K562 (cell line): ENCODE measurements around the gene CCDC70. TPM values are rescaled to one million over a fixed set of nuclear protein-coding genes. Genes with fewer than 3 reads are reported as not detected.

Experiments
- ATAC-seq: fragments of 200-7000 bp; cut with Tn5 transposase; 3 replicates; pipeline ENCODE4 v1.9.1; 2020; ENCODE audit warnings: moderate library complexity
- BruUV-seq: library from RNA; stranded (reverse); fragments of 400-500 nt; replicated peaks from 2 replicates; lab custom pipeline; 2021; lab: Mats Ljungman, UMichigan
- CTCF ChIA-PET: fragments of 300-600 bp; formaldehyde crosslinking; extraction: SDS; loops from one replicate; lab custom pipeline; 2021; ENCODE audit warnings: low intra/inter-chr PET ratio; lab: Yijun Ruan, JAX
- POLR2A ChIA-PET: fragments of 300-600, 350-650 bp; sonication (Branson Sonifier 250); formaldehyde crosslinking; extraction: SDS; loops from one replicate; lab custom pipeline; 2021; ENCODE audit warnings: antibody characterized with exemption, inconsistent platforms; lab: Yijun Ruan, JAX
- DNase-seq, 4 experiments: peaks; one replicate each; pipeline versions ENCODE4 v3.0.0 to v3.0.0-alpha.2; 2011 to 2018; ENCODE audit warnings: low spot score in 3 of 4, mixed read lengths in 3 of 4; ENCODE audit errors: extremely low read depth in 1 of 4
- FAIRE-seq: peaks from 2 replicates; lab custom pipeline; 2011; peaks lifted over from hg19 to GRCh38; lab: Jason Lieb, UNC
- H2AFZ ChIP-seq: 2 replicates; pipeline ENCODE4 v1.6.0; 2011; ENCODE audit warnings: low read depth, low read length, control low read depth, inconsistent platforms
- H3K27ac ChIP-seq: fragments of 200-600 bp; 3 replicates; pipeline ENCODE4 v1.8.0; 2011; ENCODE audit warnings: low read depth, mild to moderate bottlenecking, control low read depth, inconsistent platforms, low read length, moderate library complexity, mixed read lengths; ENCODE audit errors: extremely low read depth
- H3K27me3 ChIP-seq, 2 experiments: fragments of 300-600 bp in 1 of 2; 2 replicates in 1 of 2; 3 replicates in 1 of 2; pipeline versions ENCODE4 v1.6.0 to v1.8.0; 2011; ENCODE audit warnings: inconsistent platforms in 2 of 2, low read length in 2 of 2, mild to moderate bottlenecking in 1 of 2, mixed read lengths in 1 of 2, moderate library complexity in 1 of 2; ENCODE audit not compliant: control insufficient read depth in 2 of 2, insufficient read depth in 2 of 2
- H3K36me3 ChIP-seq: fragments of 300-600 bp; 3 replicates; pipeline ENCODE4 v1.8.0; 2011; ENCODE audit warnings: mild to moderate bottlenecking, low read length, inconsistent platforms; ENCODE audit not compliant: control insufficient read depth, insufficient read depth
- H3K4me1 ChIP-seq, 2 experiments: fragments of 200-600 bp in 1 of 2; replicated peaks in 1 of 2; 2 replicates in 1 of 2; 3 replicates in 1 of 2; pipeline versions ENCODE4 v1.5.1 to v1.8.0; 2011; ENCODE audit warnings: inconsistent platforms in 2 of 2, low read length in 2 of 2, mild to moderate bottlenecking in 1 of 2, mixed read lengths in 1 of 2, moderate library complexity in 1 of 2; ENCODE audit not compliant: control insufficient read depth in 2 of 2, insufficient read depth in 2 of 2
- H3K4me2 ChIP-seq: 2 replicates; pipeline ENCODE4 v1.6.1; 2011; ENCODE audit warnings: low read length, control low read depth, inconsistent platforms, mixed read lengths; ENCODE audit not compliant: insufficient read depth
- H3K4me3 ChIP-seq: fragments of 200-600 bp; sonication (generic), shearing (Covaris generic); 2 replicates; pipeline ENCODE4 v1.5.1; 2016; ENCODE audit warnings: control low read depth, inconsistent platforms
- H3K79me2 ChIP-seq: fragments of 200-600 bp; 3 replicates; pipeline ENCODE4 v1.8.0; 2011; ENCODE audit warnings: low read length, inconsistent platforms; ENCODE audit not compliant: control insufficient read depth, insufficient read depth
- H3K9ac ChIP-seq, 2 experiments: 2 replicates each; pipeline versions ENCODE4 v1.6.0 to v1.6.1; 2011; ENCODE audit warnings: low read depth in 2 of 2, low read length in 2 of 2, control low read depth in 1 of 2, inconsistent platforms in 1 of 2, mild to moderate bottlenecking in 1 of 2, mixed read lengths in 1 of 2; ENCODE audit not compliant: insufficient read depth in 1 of 2
- H3K9me1 ChIP-seq: one replicate; pipeline ENCODE4 v1.6.0; 2011; ENCODE audit warnings: inconsistent platforms, mild to moderate bottlenecking, low read length, moderate library complexity; ENCODE audit not compliant: control insufficient read depth, insufficient read depth
- H3K9me3 ChIP-seq: replicated peaks from 2 replicates; pipeline ENCODE4 v1.5.1; 2011; ENCODE audit warnings: low read depth, low read length, inconsistent platforms; ENCODE audit not compliant: control insufficient read depth, insufficient read depth
- H4K20me1 ChIP-seq: replicated peaks from 2 replicates; pipeline ENCODE4 v1.6.1; 2011; ENCODE audit warnings: low read length, inconsistent platforms, mixed read lengths; ENCODE audit not compliant: control insufficient read depth, insufficient read depth
- CREBBP ChIP-seq: IDR thresholded peaks from one replicate; pipeline ENCODE4 v1.6.1; 2012; ENCODE audit warnings: low read depth, mild to moderate bottlenecking, control low read depth, inconsistent platforms, low read length
- CTCF ChIP-seq, 3 experiments: IDR thresholded peaks in 2 of 3; conservative IDR thresholded peaks in 1 of 3; 2 replicates each; pipeline ENCODE4 v1.5.1; 2011 to 2012; ENCODE audit warnings: low read length in 3 of 3, mild to moderate bottlenecking in 3 of 3, control low read depth in 2 of 3, improper control_type of control experiment in 1 of 3, inconsistent platforms in 1 of 3, low read depth in 1 of 3, mixed read lengths in 1 of 3, moderate library complexity in 1 of 3; ENCODE audit not compliant: insufficient read depth in 2 of 3
- NR2C1 ChIP-seq, 2 experiments: fragments of 450-650 bp; IDR thresholded peaks; 2 replicates each; pipeline ENCODE4 v1.6.1; 2017; ENCODE audit warnings: mild to moderate bottlenecking in 2 of 2, antibody characterized with exemption in 1 of 2, inconsistent platforms in 1 of 2, missing compliant biosample characterization in 1 of 2, missing genetic modification characterization in 1 of 2
- SMC3 ChIP-seq: conservative IDR thresholded peaks from 2 replicates; pipeline ENCODE4 v1.6.1; 2011; ENCODE audit warnings: low read depth, low read length, improper control_type of control experiment; ENCODE audit not compliant: insufficient read depth
- SREBF2 ChIP-seq: sonication (generic); formaldehyde crosslinking; IDR thresholded peaks from 2 replicates; pipeline ENCODE4 v1.4.0; 2020; ENCODE audit warnings: mild to moderate bottlenecking, missing genetic modification reagents
- TEAD1 ChIP-seq, 2 experiments: fragments of 450-650 bp in 1 of 2; sonication (generic) in 1 of 2; formaldehyde crosslinking; IDR thresholded peaks; 2 replicates each; pipeline versions ENCODE4 v1.4.0 to v1.8.0; 2020 to 2022; ENCODE audit warnings: mild to moderate bottlenecking in 2 of 2, missing genetic modification reagents in 1 of 2
- ZBTB33 ChIP-seq: sonication (generic); formaldehyde crosslinking; IDR thresholded peaks from 2 replicates; pipeline ENCODE4 v1.8.1; 2023; ENCODE audit warnings: mild to moderate bottlenecking, missing genetic modification reagents
- WGBS: fragments of 100-300 bp; shearing (Covaris generic); methylation state at CpG from one replicate; pipeline ENCODE4 v1.1.6; 2016; ENCODE audit warnings: low coverage, mixed read lengths; ENCODE audit not compliant: insufficient coverage; ENCODE audit errors: missing lambda C conversion rate; 5-methylcytosine and 5-hydroxymethylcytosine counted together
- in situ Hi-C: fragments of 300-500 bp; cut with MboI; formaldehyde crosslinking; loops from 4 replicates; pipeline ENCODE4 v1.15.0; 2018; ENCODE audit warnings: inconsistent platforms, mixed read lengths
- intact Hi-C: fragments of 100-400 bp; cut with micrococcal nuclease; formaldehyde crosslinking; loops from 2 replicates; pipeline ENCODE4 v1.14.2; 2022
- polyA plus RNA-seq, 8 experiments: library from polyadenylated mRNA; depleted of rRNA in 4 of 8; stranded (reverse) in 5 of 8; unstranded in 3 of 8; fragments of >200 nt; fragmentation: Nextera tagmentation in 2 of 8; fragmentation: Illumina TruSeq in 1 of 8; extraction: Ambion mirVana in 2 of 8; extraction: Trizol in 1 of 8; gene quantifications; 2 replicates each; pipeline versions ENCODE4 v1.2.1 to v1.2.3, GENCODE V29; 2011 to 2014; ENCODE audit warnings: inconsistent platforms in 1 of 8, missing spikeins in 1 of 8
- total RNA-seq, 7 experiments: library from RNA; depleted of rRNA in 6 of 7; stranded (reverse); fragments of >200 nt in 6 of 7; fragmentation: Illumina TruSeq in 2 of 7; extraction: Trizol in 2 of 7; gene quantifications; 2 replicates each; pipeline versions ENCODE4 v1.2.1 to v1.2.3, GENCODE V29; 2011 to 2021; ENCODE audit warnings: low replicate concordance in 1 of 7

Gene CCDC70
- total and polyA plus RNA-seq, 9 of the 15 experiments (the other 6 are each of a cell fraction or from before 2014, with no cell fraction given): not detected

DNA sequence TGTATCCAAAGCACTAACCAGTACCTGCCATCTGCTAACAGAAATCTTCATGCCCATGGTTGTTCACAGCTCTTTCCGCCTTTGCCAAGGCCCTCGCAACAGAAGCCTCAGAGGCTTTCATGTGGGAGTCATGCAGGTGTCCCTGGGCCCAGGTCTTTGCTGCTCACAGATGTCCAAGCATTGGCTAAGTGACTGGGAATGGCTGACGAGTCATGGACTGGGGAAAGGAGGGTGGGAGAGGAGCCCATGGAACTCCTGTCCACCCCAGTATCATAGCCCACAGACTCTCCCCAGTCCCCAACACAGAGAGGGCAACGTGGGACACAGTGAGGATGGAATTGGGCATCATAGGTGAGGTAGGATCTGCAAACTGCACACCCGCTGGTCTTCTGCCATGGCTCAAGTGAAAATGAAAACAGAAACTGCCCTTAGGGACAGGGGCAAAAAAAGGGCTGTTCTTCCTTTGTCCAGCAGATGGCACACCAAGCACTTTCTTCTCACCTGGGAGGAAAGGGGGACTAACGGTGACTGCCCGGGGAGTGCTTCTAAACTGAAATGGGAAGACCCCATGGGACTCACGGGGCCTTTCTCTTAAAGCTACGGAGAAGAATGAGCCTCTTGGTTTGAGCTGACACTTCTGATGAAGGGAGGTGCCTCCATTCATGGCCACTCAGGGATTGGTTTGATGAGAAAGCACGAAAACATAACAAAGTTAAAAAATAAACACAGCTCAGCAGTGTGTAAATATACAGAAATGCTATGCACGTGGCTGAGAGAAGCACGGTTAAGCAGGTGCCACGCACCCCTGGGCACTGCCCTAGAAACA, 46.7 kb upstream of the CCDC70 start (continued):
- TF ChIP-seq NR2C1 (IDR thresholded peaks at IDR 0.05) (no peak), NR2C1 (tag; IDR thresholded peaks at IDR 0.05) (no peak), TEAD1 (CRISPR knock-in tag; IDR thresholded peaks at IDR 0.05) (0 out of 4 replicates have a peak, but pooled peaks of 1 of the 2 experiments have one; percentile 36), CTCF (IDR thresholded peaks at IDR 0.05 in 2 of 3, conservative IDR thresholded peaks at IDR 0.05 in 1 of 3; ENCODE audit: insufficient read depth in 2 of 3, low read depth in 1 of 3, low read length in 3 of 3) (peak; percentile 67 to 80 (median 77)), SMC3 (peak; percentile 59), CREBBP (no peak)

GRCh38 chr13:51815848-51816247, 45.9 kb upstream of the CCDC70 start:
- no peak overlapping the region for H3K4me2 ChIP-seq
- peak; percentile 49 for ATAC-seq
- intact Hi-C loops: loop anchor here (1.0 to 2.0 kb wide), 3 partner anchors 33 to 385 kb away; no protein-coding TSS in a partner anchor

More at GRCh38 chr13:51815848-51816247, 45.9 kb upstream of the CCDC70 start:
- Histone ChIP-seq H4K20me1 (no peaks in the 10 kb centered on the region; the same call in 1 of the 2 replicates), H3K9ac (no peak overlapping the region), H2AFZ (no peak overlapping the region), H3K36me3 (no peaks in the 10 kb centered on the region), H3K4me1 (peaks cover 6 to 16% of the 10 kb centered on the region in 2 experiments; a peak in 4 of 5 replicates), H3K27me3 (peaks cover 0 to 26% of the 10 kb centered on the region in 2 experiments; a peak in 4 of 5 replicates), H3K9me3 (no peaks in the 10 kb centered on the region), H3K9me1 (no peaks in the 10 kb centered on the region), H3K27ac (no peak overlapping the region), H3K79me2 (no peaks in the 10 kb centered on the region), H3K4me3 (no peak overlapping the region)
- ChIA-PET POLR2A (interaction anchor here (1.0 kb wide), 1 partner anchor 312 kb away, joined by 3 read pairs; no protein-coding TSS in a partner anchor), CTCF (interaction anchor here (1.3 kb wide), 1 partner anchor 313 kb away, joined by 4 read pairs; the partner anchor contains the start of gene NEK5)
- TF ChIP-seq SREBF2 (CRISPR knock-in tag) (no peak), ZBTB33 (CRISPR knock-in tag) (peak; percentile 70; the same call in 1 of the 2 replicates)
- DNase-seq (no peak), FAIRE-seq (no peak)
- in situ Hi-C loops: no loop called here
- BruUV-seq: no TSS peak
- 51% methylated on average over 11 of the region's 11 CpGs for WGBS
